AML-193 (cell line): ENCODE results near the gene MYPN.
"Not testable (repeated sequence)": the region's sequence is repeated elsewhere in the genome, so short reads cannot be mapped to it uniquely, and the experiment has no call there.

Experiments used
- DNase-seq, 2 experiments: peaks; one replicate each; lab custom pipeline; 2025; lab: John Stamatoyannopoulos, UW

The MYPN gene

GRCh38 chr10:68231106-68231816 is 122.0 kb downstream of the MYPN start:
- DNase-seq: no peak

GRCh38 chr10:68231817-68232251 is 122.5 kb downstream of the MYPN start, which contains the start of gene ATOH7:
Gene ATOH7 (minus strand): TSS chr10:68232113. CDS start chr10:68231677, 436 bp downstream.
- no peak for DNase-seq

GRCh38 chr10:68233046-68233445 is 123.8 kb downstream of the MYPN start:
- DNase-seq: no peak

- DNase-seq: no peak
Measured at GRCh38 chr10:68235111-68235510, 125.8 kb downstream of the MYPN start.

- DNase-seq: no peak
Measured at GRCh38 chr10:68235581-68235980, 126.3 kb downstream of the MYPN start.

GRCh38 chr10:68237173-68237572 is 127.9 kb downstream of the MYPN start:
- DNase-seq: no peak

- DNase-seq: no peak
Measured at GRCh38 chr10:68238371-68238770, 129.1 kb downstream of the MYPN start.

GRCh38 chr10:68239069-68239468 is 129.8 kb downstream of the MYPN start:
- DNase-seq: no peak

GRCh38 chr10:68239596-68240150 is 130.4 kb downstream of the MYPN start:
- no peak for DNase-seq

- no peak for DNase-seq
Measured at GRCh38 chr10:68242051-68242450, 132.8 kb downstream of the MYPN start.

GRCh38 chr10:68246397-68246796 is 137.1 kb downstream of the MYPN start:
- not testable (repeated sequence) for DNase-seq

- DNase-seq: no peak
Measured at GRCh38 chr10:68247931-68248330, 138.6 kb downstream of the MYPN start.

- DNase-seq: no peak
Measured at GRCh38 chr10:68249297-68249696, 140.0 kb downstream of the MYPN start.

GRCh38 chr10:68251151-68251550 is 141.9 kb downstream of the MYPN start:
- DNase-seq: no peak

- no peak for DNase-seq
Measured at GRCh38 chr10:68251625-68252495, 142.6 kb downstream of the MYPN start.

GRCh38 chr10:68253346-68253745 is 144.1 kb downstream of the MYPN start:
- DNase-seq: no peak

GRCh38 chr10:68261132-68261856 is 152.0 kb downstream of the MYPN start:
- DNase-seq: no peak
